CD4-positive, alpha-beta T cell treated with Interleukin-10 for 1 hour (primary cell): ENCODE measurements around the gene LIME1.
A peak's percentile ranks its signal among the peaks of the same experiment; 100 is the strongest.

Experiments
- DNase-seq: peaks from one replicate; pipeline ENCODE4 v3.0.0-alpha.2; 2020

The LIME1 gene

GRCh38 chr20:63735859-63736718 is at the start of gene LIME1:
Gene LIME1 (plus strand): TSS chr20:63736664. CDS start chr20:63737550, 886 bp downstream.
- peak; percentile 85 for DNase-seq

GRCh38 chr20:63687419-63688178 is 48.9 kb upstream of the LIME1 start:
- no peak for DNase-seq

GRCh38 chr20:63688228-63689045 is 48.0 kb upstream of the LIME1 start:
- no peak for DNase-seq

GRCh38 chr20:63689046-63690002 is 47.1 kb upstream of the LIME1 start:
- DNase-seq = no peak

GRCh38 chr20:63690003-63690897 is 46.2 kb upstream of the LIME1 start:
- DNase-seq = no peak

- no peak for DNase-seq
Observed at GRCh38 chr20:63690898-63691710, 45.4 kb upstream of the LIME1 start.

GRCh38 chr20:63691711-63692435 is 44.6 kb upstream of the LIME1 start:
- no peak for DNase-seq

GRCh38 chr20:63692436-63693082 is 43.9 kb upstream of the LIME1 start:
- no peak for DNase-seq

GRCh38 chr20:63693083-63693732 is 43.3 kb upstream of the LIME1 start:
- no peak for DNase-seq

- DNase-seq = no peak
Observed at GRCh38 chr20:63693733-63694583, 42.5 kb upstream of the LIME1 start.

GRCh38 chr20:63694584-63695423 is 41.7 kb upstream of the LIME1 start:
- DNase-seq = no peak

GRCh38 chr20:63695424-63696305 is 40.8 kb upstream of the LIME1 start:
- DNase-seq = no peak

GRCh38 chr20:63696306-63696627 is 40.2 kb upstream of the LIME1 start:
- DNase-seq = peak; percentile 35

- no peak for DNase-seq
Observed at GRCh38 chr20:63696628-63697356, 39.7 kb upstream of the LIME1 start, which contains the start of gene TNFRSF6B. Gene TNFRSF6B (plus strand): TSS chr20:63696652. CDS start chr20:63696768, 116 bp downstream.
